ENCODE data around the gene RIPOR2. TPM values are rescaled to one million over a fixed set of nuclear protein-coding genes. Genes with fewer than 3 reads are reported as not detected.

The RIPOR2 gene
- total RNA-seq, 2 experiments from 2014 or later, result 88.3 to 96.3 TPM

GRCh38 chr6:24823185-24823584 lies 112.6 kb downstream of the RIPOR2 start:
- Mint-ChIP-seq H3K4me3 (no peak overlapping the region), H3K27ac (peak overlapping the region; percentile 66), H3K27me3 (no peaks in the 10 kb centered on the region), H3K9me3 (no peaks in the 10 kb centered on the region), H3K4me1 (ENCODE audit: low read depth) (peaks cover 16% of the 10 kb centered on the region), H3K36me3 (ENCODE audit: low read depth) (peaks cover 38% of the 10 kb centered on the region)
- TF ChIP-seq CTCF (IDR thresholded peaks at IDR 0.05), result no peak
- CTCF ChIA-PET, result interaction anchor here (1.0 to 1.9 kb wide), 2 partner anchors 9 to 195 kb away, joined by 4 to 5 read pairs; no protein-coding TSS in a partner anchor
- DNase-seq, result no peak
- ATAC-seq, result no peak
- intact Hi-C loops (cut with micrococcal nuclease), result no loop called here
- POLR2A ChIA-PET, result no interaction called here

GRCh38 chr6:24822696-24823095 lies 113.1 kb downstream of the RIPOR2 start:
- POLR2A ChIA-PET, result interaction anchor here (1.2 kb wide), 1 partner anchor 23 kb away, joined by 3 read pairs; no protein-coding TSS in a partner anchor
- no peak for TF ChIP-seq CTCF (IDR thresholded peaks at IDR 0.05)
- H3K27ac Mint-ChIP-seq, result peak overlapping the region; percentile 69
- DNase-seq (no peak), ATAC-seq (no peak)
- intact Hi-C loops (cut with micrococcal nuclease), result no loop called here
- peaks cover 12% of the 10 kb centered on the region for H3K4me1 Mint-ChIP-seq (ENCODE audit: low read depth)
- peaks cover 33% of the 10 kb centered on the region for H3K36me3 Mint-ChIP-seq (ENCODE audit: low read depth)
- H3K27me3 Mint-ChIP-seq, result no peaks in the 10 kb centered on the region
- CTCF ChIA-PET, result interaction anchor here (0.8 to 1.0 kb wide), 2 partner anchors 10 to 18 kb away, joined by 3 to 4 read pairs; no protein-coding TSS in a partner anchor
- H3K4me3 Mint-ChIP-seq, result no peak overlapping the region
- no peaks in the 10 kb centered on the region for H3K9me3 Mint-ChIP-seq

- H3K4me1 Mint-ChIP-seq (ENCODE audit: low read depth), result peaks cover 10% of the 10 kb centered on the region
- peak overlapping the region; percentile 88 for H3K27ac Mint-ChIP-seq
- TF ChIP-seq CTCF (IDR thresholded peaks at IDR 0.05), result no peak
- peaks cover 27% of the 10 kb centered on the region for H3K36me3 Mint-ChIP-seq (ENCODE audit: low read depth)
- H3K27me3 Mint-ChIP-seq, result no peaks in the 10 kb centered on the region
- DNase-seq (no peak), ATAC-seq (no peak)
- intact Hi-C loops (cut with micrococcal nuclease), result no loop called here
- no peaks in the 10 kb centered on the region for H3K9me3 Mint-ChIP-seq
- ChIA-PET POLR2A (interaction anchor here (0.5 to 1.2 kb wide), 2 partner anchors 23 to 25 kb away, joined by 3 read pairs; no protein-coding TSS in a partner anchor), CTCF (interaction anchor here (0.8 to 1.2 kb wide), 2 partner anchors 17 to 18 kb away, joined by 3 read pairs; no protein-coding TSS in a partner anchor)
- no peak overlapping the region for H3K4me3 Mint-ChIP-seq
Measured at GRCh38 chr6:24821860-24822444, 113.8 kb downstream of the RIPOR2 start.

GRCh38 chr6:24818346-24818745 lies 117.4 kb downstream of the RIPOR2 start:
- POLR2A ChIA-PET, result interaction anchor here (0.9 to 1.6 kb wide), 5 partner anchors 8 to 42 kb away, joined by 3 to 6 read pairs (median 3); no protein-coding TSS in a partner anchor
- TF ChIP-seq CTCF (IDR thresholded peaks at IDR 0.05), result no peak
- Mint-ChIP-seq H3K27me3 (no peaks in the 10 kb centered on the region), H3K4me3 (no peak overlapping the region), H3K4me1 (ENCODE audit: low read depth) (peaks cover 7% of the 10 kb centered on the region), H3K27ac (peak overlapping the region; percentile 51), H3K9me3 (no peaks in the 10 kb centered on the region), H3K36me3 (ENCODE audit: low read depth) (peaks cover 18% of the 10 kb centered on the region)
- ATAC-seq, result no peak
- intact Hi-C loops (cut with micrococcal nuclease), result no loop called here
- no peak for DNase-seq
- CTCF ChIA-PET, result interaction anchor here (1.0 to 1.8 kb wide), 2 partner anchors 20 to 200 kb away, joined by 3 to 5 read pairs; no protein-coding TSS in a partner anchor

GRCh38 chr6:24809728-24810127 lies 126.0 kb downstream of the RIPOR2 start:
- CTCF ChIA-PET, result interaction anchor here (1.2 to 1.5 kb wide), 3 partner anchors 11 to 261 kb away, joined by 3 to 6 read pairs (median 3); no protein-coding TSS in a partner anchor
- Mint-ChIP-seq H3K36me3 (ENCODE audit: low read depth) (peaks cover 17% of the 10 kb centered on the region), H3K4me3 (no peak overlapping the region), H3K9me3 (no peaks in the 10 kb centered on the region), H3K4me1 (ENCODE audit: low read depth) (no peaks in the 10 kb centered on the region), H3K27me3 (no peaks in the 10 kb centered on the region), H3K27ac (peak overlapping the region; percentile 52)
- DNase-seq, result no peak
- intact Hi-C loops (cut with micrococcal nuclease), result no loop called here
- POLR2A ChIA-PET, result interaction anchor here (1.4 to 1.6 kb wide), 2 partner anchors 9 to 20 kb away, joined by 3 read pairs; no protein-coding TSS in a partner anchor
- no peak for TF ChIP-seq CTCF (IDR thresholded peaks at IDR 0.05)
- no peak for ATAC-seq
